K562 (cell line): Measurements from ENCODE around the gene PMF1. TPM values are rescaled to one million over a fixed set of nuclear protein-coding genes. Genes with fewer than 3 reads are reported as not detected.

ENCODE experiments used
- ATAC-seq: fragments of 200-7000 bp; cut with Tn5 transposase; 3 replicates; pipeline ENCODE4 v1.9.1; 2020; ENCODE audit warnings: moderate library complexity
- BruUV-seq: library from RNA; stranded (reverse); fragments of 400-500 nt; replicated peaks from 2 replicates; lab custom pipeline; 2021; lab: Mats Ljungman, UMichigan
- CTCF ChIA-PET: fragments of 300-600 bp; formaldehyde crosslinking; extraction: SDS; loops from one replicate; lab custom pipeline; 2021; ENCODE audit warnings: low intra/inter-chr PET ratio; lab: Yijun Ruan, JAX
- POLR2A ChIA-PET: fragments of 300-600, 350-650 bp; sonication (Branson Sonifier 250); formaldehyde crosslinking; extraction: SDS; loops from one replicate; lab custom pipeline; 2021; ENCODE audit warnings: antibody characterized with exemption, inconsistent platforms; lab: Yijun Ruan, JAX
- DNase-seq, 4 experiments: peaks; one replicate each; pipeline versions ENCODE4 v3.0.0 to v3.0.0-alpha.2; 2011 to 2018; ENCODE audit warnings: low spot score in 3 of 4, mixed read lengths in 3 of 4; ENCODE audit errors: extremely low read depth in 1 of 4
- FAIRE-seq: peaks from 2 replicates; lab custom pipeline; 2011; peaks lifted over from hg19 to GRCh38; lab: Jason Lieb, UNC
- H2AFZ ChIP-seq: 2 replicates; pipeline ENCODE4 v1.6.0; 2011; ENCODE audit warnings: low read depth, low read length, control low read depth, inconsistent platforms
- H3K27ac ChIP-seq: fragments of 200-600 bp; 3 replicates; pipeline ENCODE4 v1.8.0; 2011; ENCODE audit warnings: low read depth, mild to moderate bottlenecking, control low read depth, inconsistent platforms, low read length, moderate library complexity, mixed read lengths; ENCODE audit errors: extremely low read depth
- H3K27me3 ChIP-seq, 2 experiments: fragments of 300-600 bp in 1 of 2; 2 replicates in 1 of 2; 3 replicates in 1 of 2; pipeline versions ENCODE4 v1.6.0 to v1.8.0; 2011; ENCODE audit warnings: inconsistent platforms in 2 of 2, low read length in 2 of 2, mild to moderate bottlenecking in 1 of 2, mixed read lengths in 1 of 2, moderate library complexity in 1 of 2; ENCODE audit not compliant: control insufficient read depth in 2 of 2, insufficient read depth in 2 of 2
- H3K36me3 ChIP-seq: fragments of 300-600 bp; 3 replicates; pipeline ENCODE4 v1.8.0; 2011; ENCODE audit warnings: mild to moderate bottlenecking, low read length, inconsistent platforms; ENCODE audit not compliant: control insufficient read depth, insufficient read depth
- H3K4me1 ChIP-seq, 2 experiments: fragments of 200-600 bp in 1 of 2; replicated peaks in 1 of 2; 2 replicates in 1 of 2; 3 replicates in 1 of 2; pipeline versions ENCODE4 v1.5.1 to v1.8.0; 2011; ENCODE audit warnings: inconsistent platforms in 2 of 2, low read length in 2 of 2, mild to moderate bottlenecking in 1 of 2, mixed read lengths in 1 of 2, moderate library complexity in 1 of 2; ENCODE audit not compliant: control insufficient read depth in 2 of 2, insufficient read depth in 2 of 2
- H3K4me2 ChIP-seq: 2 replicates; pipeline ENCODE4 v1.6.1; 2011; ENCODE audit warnings: low read length, control low read depth, inconsistent platforms, mixed read lengths; ENCODE audit not compliant: insufficient read depth
- H3K4me3 ChIP-seq: fragments of 200-600 bp; sonication (generic), shearing (Covaris generic); 2 replicates; pipeline ENCODE4 v1.5.1; 2016; ENCODE audit warnings: control low read depth, inconsistent platforms
- H3K79me2 ChIP-seq: fragments of 200-600 bp; 3 replicates; pipeline ENCODE4 v1.8.0; 2011; ENCODE audit warnings: low read length, inconsistent platforms; ENCODE audit not compliant: control insufficient read depth, insufficient read depth
- H3K9ac ChIP-seq, 2 experiments: 2 replicates each; pipeline versions ENCODE4 v1.6.0 to v1.6.1; 2011; ENCODE audit warnings: low read depth in 2 of 2, low read length in 2 of 2, control low read depth in 1 of 2, inconsistent platforms in 1 of 2, mild to moderate bottlenecking in 1 of 2, mixed read lengths in 1 of 2; ENCODE audit not compliant: insufficient read depth in 1 of 2
- H3K9me1 ChIP-seq: one replicate; pipeline ENCODE4 v1.6.0; 2011; ENCODE audit warnings: inconsistent platforms, mild to moderate bottlenecking, low read length, moderate library complexity; ENCODE audit not compliant: control insufficient read depth, insufficient read depth
- H3K9me3 ChIP-seq: replicated peaks from 2 replicates; pipeline ENCODE4 v1.5.1; 2011; ENCODE audit warnings: low read depth, low read length, inconsistent platforms; ENCODE audit not compliant: control insufficient read depth, insufficient read depth
- H4K20me1 ChIP-seq: replicated peaks from 2 replicates; pipeline ENCODE4 v1.6.1; 2011; ENCODE audit warnings: low read length, inconsistent platforms, mixed read lengths; ENCODE audit not compliant: control insufficient read depth, insufficient read depth
- E4F1 ChIP-seq: fragments of 250-450 bp; sonication (Bioruptor Pico); IDR thresholded peaks from 2 replicates; pipeline ENCODE4 v1.5.0; 2021; ENCODE audit warnings: mild to moderate bottlenecking, borderline replicate concordance
- HBP1 ChIP-seq: fragments of 450-650 bp; formaldehyde crosslinking; IDR thresholded peaks from 2 replicates; pipeline ENCODE4 v1.4.0; 2022; ENCODE audit warnings: missing genetic modification characterization
- POU5F1 ChIP-seq: fragments of 150-350 bp; IDR thresholded peaks from 2 replicates; pipeline ENCODE4 v1.6.1; 2014; ENCODE audit warnings: borderline replicate concordance, low read length, low read depth, mild to moderate bottlenecking; ENCODE audit not compliant: partially characterized antibody
- ZBTB40 ChIP-seq, 2 experiments: fragments of 450-650 bp in 1 of 2; sonication (generic) in 1 of 2; formaldehyde crosslinking in 1 of 2; IDR thresholded peaks; 2 replicates each; pipeline versions ENCODE4 v1.7.1 to v1.9.0; 2016 to 2022; ENCODE audit warnings: inconsistent platforms in 1 of 2, mild to moderate bottlenecking in 1 of 2, missing genetic modification reagents in 1 of 2
- ZNF717 ChIP-seq: fragments of 250-450 bp; sonication (Bioruptor Pico); IDR thresholded peaks from 2 replicates; pipeline ENCODE4 v1.5.0; 2021
- ZSCAN29 ChIP-seq: fragments of 450-650 bp; IDR thresholded peaks from 2 replicates; pipeline ENCODE4 v1.6.1; 2017
- ZSCAN32 ChIP-seq: fragments of 450-650 bp; formaldehyde crosslinking; IDR thresholded peaks from 2 replicates; pipeline ENCODE4 v1.4.0; 2020; ENCODE audit warnings: mild to moderate bottlenecking, moderate library complexity
- WGBS: fragments of 100-300 bp; shearing (Covaris generic); methylation state at CpG from one replicate; pipeline ENCODE4 v1.1.6; 2016; ENCODE audit warnings: low coverage, mixed read lengths; ENCODE audit not compliant: insufficient coverage; ENCODE audit errors: missing lambda C conversion rate; 5-methylcytosine and 5-hydroxymethylcytosine counted together
- in situ Hi-C: fragments of 300-500 bp; cut with MboI; formaldehyde crosslinking; loops from 4 replicates; pipeline ENCODE4 v1.15.0; 2018; ENCODE audit warnings: inconsistent platforms, mixed read lengths
- intact Hi-C: fragments of 100-400 bp; cut with micrococcal nuclease; formaldehyde crosslinking; loops from 2 replicates; pipeline ENCODE4 v1.14.2; 2022
- polyA plus RNA-seq, 8 experiments: library from polyadenylated mRNA; depleted of rRNA in 4 of 8; stranded (reverse) in 5 of 8; unstranded in 3 of 8; fragments of >200 nt; fragmentation: Nextera tagmentation in 2 of 8; fragmentation: Illumina TruSeq in 1 of 8; extraction: Ambion mirVana in 2 of 8; extraction: Trizol in 1 of 8; gene quantifications; 2 replicates each; pipeline versions ENCODE4 v1.2.1 to v1.2.3, GENCODE V29; 2011 to 2014; ENCODE audit warnings: inconsistent platforms in 1 of 8, missing spikeins in 1 of 8
- total RNA-seq, 7 experiments: library from RNA; depleted of rRNA in 6 of 7; stranded (reverse); fragments of >200 nt in 6 of 7; fragmentation: Illumina TruSeq in 2 of 7; extraction: Trizol in 2 of 7; gene quantifications; 2 replicates each; pipeline versions ENCODE4 v1.2.1 to v1.2.3, GENCODE V29; 2011 to 2021; ENCODE audit warnings: low replicate concordance in 1 of 7

PMF1 gene
- total and polyA plus RNA-seq, 9 of the 15 experiments (the other 6 are each of a cell fraction or from before 2014, with no cell fraction given): 9.4 to 92.9 (median 71.0) TPM

GRCh38 chr1:156226782-156227181 is 14.0 kb downstream of the PMF1 start:
- Histone ChIP-seq H3K4me2 (no peak overlapping the region), H3K27me3 (no peaks in the 10 kb centered on the region), H2AFZ (no peak overlapping the region), H3K9ac (no peak overlapping the region), H3K9me3 (no peaks in the 10 kb centered on the region), H3K4me1 (peaks cover 3 to 7% of the 10 kb centered on the region in 2 experiments; a peak in 3 of 5 replicates), H4K20me1 (no peaks in the 10 kb centered on the region), H3K27ac (no peak overlapping the region), H3K9me1 (no peaks in the 10 kb centered on the region), H3K36me3 (peaks cover 36% of the 10 kb centered on the region; the same call in 2 of the 3 replicates), H3K4me3 (no peak overlapping the region), H3K79me2 (no peaks in the 10 kb centered on the region)
- CTCF ChIA-PET: interaction anchor here (2.4 to 3.6 kb wide), 2 partner anchors 81 to 86 kb away, joined by 13 to 44 read pairs; no protein-coding TSS in a partner anchor
- POLR2A ChIA-PET: interaction anchor here (1.1 kb wide), 1 partner anchor 10 kb away, joined by 3 read pairs; no protein-coding TSS in a partner anchor
- BruUV-seq: no TSS peak
- WGBS: 98% methylated on average over 3 of the region's 4 CpGs
- intact Hi-C loops: loop anchor here (2.0 to 5.0 kb wide), 2 partner anchors 80 to 129 kb away; no protein-coding TSS in a partner anchor
- FAIRE-seq (no peak), DNase-seq (no peak), ATAC-seq (no peak)
- in situ Hi-C loops: no loop called here
- TF ChIP-seq ZBTB40 (IDR thresholded peaks at IDR 0.05) (no peak), ZBTB40 (CRISPR knock-in tag; IDR thresholded peaks at IDR 0.05) (no peak), E4F1 (CRISPR knock-in tag) (no peak), ZNF717 (CRISPR knock-in tag) (no peak), ZSCAN29 (no peak), ZSCAN32 (CRISPR knock-in tag) (no peak), HBP1 (no peak), POU5F1 (no peak)
